Measurements from ENCODE around the gene TBC1D22A. TPM values are rescaled to one million over a fixed set of nuclear protein-coding genes. Genes with fewer than 3 reads are reported as not detected.

Gene TBC1D22A
- total and polyA plus RNA-seq, 10 of the 15 experiments (the other 5 are each of a cell fraction or from before 2014, with no cell fraction given) = 0.63 to 44.7 (median 27.4) TPM

DNA sequence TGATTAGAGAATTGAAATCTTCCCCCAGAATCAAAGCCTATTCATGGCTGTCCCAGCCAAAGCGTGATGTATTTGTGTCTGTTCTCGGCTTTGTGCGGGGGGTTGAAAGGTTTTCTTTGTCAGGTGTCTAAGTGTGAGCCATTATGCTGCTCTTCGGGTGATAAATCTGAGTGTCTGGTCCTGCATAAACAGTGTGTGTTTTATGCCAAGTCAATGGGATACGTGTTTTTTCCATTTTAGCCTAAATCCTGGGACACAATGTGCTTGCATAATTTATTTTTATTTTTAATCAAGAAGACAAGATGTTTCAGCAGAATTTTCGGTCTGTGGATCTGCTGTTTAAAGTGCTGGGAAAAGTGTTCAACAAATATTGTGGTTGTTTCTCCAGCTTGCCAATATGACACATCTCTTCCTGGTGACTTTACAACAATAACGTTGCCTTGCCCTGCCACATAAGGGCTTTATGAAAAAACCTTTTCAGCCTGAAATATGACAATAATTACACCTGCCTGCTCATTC lies 267.8 kb downstream of the TBC1D22A start:
- FAIRE-seq (no peak), ATAC-seq (no peak), DNase-seq (ENCODE audit: low read depth, low spot score) (no peak)
- H3K27me3 ChIP-seq (replicated peaks in 1 of 2; ENCODE audit: control insufficient read depth in 2 of 2, insufficient read depth in 2 of 2, low read length in 1 of 2) = no peaks in the 10 kb centered on the region
- H3K9me3 ChIP-seq (replicated peaks; ENCODE audit: control insufficient read depth, insufficient read depth, low read length) = no peaks in the 10 kb centered on the region
- no peaks in the 10 kb centered on the region for H3K79me2 ChIP-seq (ENCODE audit: control insufficient read depth, insufficient read depth, low read length)
- no TSS peak for BruUV-seq (replicated peaks)
- no peak overlapping the region for H3K4me3 ChIP-seq
- ChIA-PET CTCF (interaction anchor here (1.3 kb wide), 1 partner anchor 19 kb away, joined by 3 read pairs; no protein-coding TSS in a partner anchor), RAD21 (ENCODE audit: unreplicated experiment) (no interaction called here), SMC1A (ENCODE audit: uncharacterized antibody, unreplicated experiment) (no interaction called here), POLR2A (no interaction called here)
- peaks cover 6% of the 10 kb centered on the region in 2 experiments; a peak in 3 of 4 replicates for H3K36me3 ChIP-seq (ENCODE audit: control insufficient read depth in 2 of 2, insufficient read depth in 2 of 2, low read length in 1 of 2)
- no peak overlapping the region for H3K27ac ChIP-seq (ENCODE audit: control insufficient read depth, insufficient read depth)
- WGBS (ENCODE audit: insufficient coverage, insufficient replicate concordance, low lambda C conversion rate, missing lambda C conversion rate) = 87% methylated on average over 7 of the region's 7 CpGs
- no peak overlapping the region for H3K4me2 ChIP-seq (ENCODE audit: control insufficient read depth, insufficient read depth)
- in situ Hi-C loops (cut with MboI) (no loop called here), intact Hi-C loops (cut with micrococcal nuclease; ENCODE audit: unreplicated experiment) (no loop called here)
- H3K4me1 ChIP-seq (ENCODE audit: control insufficient read depth, insufficient read depth, low read length) = no peaks in the 10 kb centered on the region
- TF ChIP-seq, protein P1, sequence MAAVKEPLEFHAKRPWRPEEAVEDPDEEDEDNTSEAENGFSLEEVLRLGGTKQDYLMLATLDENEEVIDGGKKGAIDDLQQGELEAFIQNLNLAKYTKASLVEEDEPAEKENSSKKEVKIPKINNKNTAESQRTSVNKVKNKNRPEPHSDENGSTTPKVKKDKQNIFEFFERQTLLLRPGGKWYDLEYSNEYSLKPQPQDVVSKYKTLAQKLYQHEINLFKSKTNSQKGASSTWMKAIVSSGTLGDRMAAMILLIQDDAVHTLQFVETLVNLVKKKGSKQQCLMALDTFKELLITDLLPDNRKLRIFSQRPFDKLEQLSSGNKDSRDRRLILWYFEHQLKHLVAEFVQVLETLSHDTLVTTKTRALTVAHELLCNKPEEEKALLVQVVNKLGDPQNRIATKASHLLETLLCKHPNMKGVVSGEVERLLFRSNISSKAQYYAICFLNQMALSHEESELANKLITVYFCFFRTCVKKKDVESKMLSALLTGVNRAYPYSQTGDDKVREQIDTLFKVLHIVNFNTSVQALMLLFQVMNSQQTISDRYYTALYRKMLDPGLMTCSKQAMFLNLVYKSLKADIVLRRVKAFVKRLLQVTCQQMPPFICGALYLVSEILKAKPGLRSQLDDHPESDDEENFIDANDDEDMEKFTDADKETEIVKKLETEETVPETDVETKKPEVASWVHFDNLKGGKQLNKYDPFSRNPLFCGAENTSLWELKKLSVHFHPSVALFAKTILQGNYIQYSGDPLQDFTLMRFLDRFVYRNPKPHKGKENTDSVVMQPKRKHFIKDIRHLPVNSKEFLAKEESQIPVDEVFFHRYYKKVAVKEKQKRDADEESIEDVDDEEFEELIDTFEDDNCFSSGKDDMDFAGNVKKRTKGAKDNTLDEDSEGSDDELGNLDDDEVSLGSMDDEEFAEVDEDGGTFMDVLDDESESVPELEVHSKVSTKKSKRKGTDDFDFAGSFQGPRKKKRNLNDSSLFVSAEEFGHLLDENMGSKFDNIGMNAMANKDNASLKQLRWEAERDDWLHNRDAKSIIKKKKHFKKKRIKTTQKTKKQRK (IDR thresholded peaks at IDR 0.05; ENCODE audit: low read depth, low read length) = no peak
- TF ChIP-seq RAD51 (IDR thresholded peaks at IDR 0.05) = no peak
- no peak for TF ChIP-seq HCFC1 (IDR thresholded peaks at IDR 0.05; ENCODE audit: low read length)
- no peak for TF ChIP-seq SREBF2 (IDR thresholded peaks at IDR 0.05; ENCODE audit: low read length)
- H4K20me1 ChIP-seq (ENCODE audit: control insufficient read depth, insufficient read depth) = no peaks in the 10 kb centered on the region
- no peak overlapping the region for H2AFZ ChIP-seq (ENCODE audit: control insufficient read depth, low read depth, low read length)
- no peak overlapping the region for H3K9ac ChIP-seq (ENCODE audit: control insufficient read depth, insufficient read depth, low read length)

Data from GM12878 (cell line).